GM19395 (cell line): ENCODE results near the gene FGF12.

Experiments
- ATAC-seq: cut with Tn5 transposase; IDR thresholded peaks from one replicate; pipeline ENCODE4 v1.9.1; 2021; ENCODE audit warnings: mild to moderate bottlenecking, moderate library complexity; ENCODE audit not compliant: unreplicated experiment

FGF12 gene

GRCh38 chr3:192275741-192276355 lies 451.5 kb downstream of the FGF12 start:
- no peak for ATAC-seq

GRCh38 chr3:192273697-192274010 lies 453.7 kb downstream of the FGF12 start:
- no peak for ATAC-seq

DNA sequence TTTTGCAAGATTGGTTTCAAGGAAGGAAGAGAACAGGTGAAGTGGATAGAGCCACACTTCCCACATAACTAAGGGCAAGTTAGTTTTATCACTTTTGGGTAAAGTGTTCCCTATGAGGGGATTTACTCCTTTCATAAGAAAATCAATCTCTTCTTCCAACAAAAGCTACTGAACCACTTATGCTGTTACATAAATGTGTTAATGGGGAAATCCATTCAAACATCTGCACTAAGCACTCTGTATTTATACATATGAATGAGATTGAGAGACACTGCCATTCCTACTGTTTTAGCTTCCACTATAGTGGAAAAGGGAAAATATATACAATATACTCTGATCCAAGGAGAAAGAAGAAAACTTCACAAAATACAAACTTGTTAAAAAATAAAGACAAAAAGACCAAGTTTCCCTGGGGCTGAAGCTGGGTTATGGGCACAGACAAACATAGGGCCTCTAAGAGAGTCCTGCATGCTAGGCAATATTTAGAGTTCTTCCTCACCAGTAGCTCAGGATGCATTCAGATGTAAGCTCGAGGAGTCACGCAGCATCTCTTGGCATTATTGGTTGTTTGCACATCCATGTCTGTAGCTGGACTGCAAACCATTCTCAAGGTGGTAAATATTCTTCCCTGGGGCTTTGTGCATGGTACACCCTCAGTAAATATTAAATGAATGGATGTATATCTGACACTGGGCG lies 454.2 kb downstream of the FGF12 start:
- ATAC-seq = no peak

DNA sequence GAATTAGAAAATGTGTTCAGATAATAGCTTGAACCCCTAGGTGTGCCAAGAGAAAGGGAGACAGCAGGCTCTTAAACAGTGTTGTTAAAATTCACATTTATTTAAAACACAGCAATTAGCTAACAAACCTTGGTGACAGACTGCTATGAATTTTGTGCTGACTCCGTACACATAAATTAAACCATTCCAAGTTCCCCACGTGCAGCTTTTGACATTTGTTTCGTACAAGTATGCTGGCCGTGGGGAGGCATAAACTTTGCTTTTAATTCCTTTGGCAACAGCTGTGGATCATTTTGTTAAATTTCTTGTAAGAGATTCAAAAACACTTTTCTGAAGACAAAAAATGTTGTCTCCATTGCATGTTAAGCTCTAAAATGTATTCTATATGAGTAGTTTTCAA lies 465.3 kb downstream of the FGF12 start:
- ATAC-seq = no peak

GRCh38 chr3:192261135-192261534 lies 466.2 kb downstream of the FGF12 start:
- ATAC-seq = no peak

GRCh38 chr3:192260116-192261010 lies 467.0 kb downstream of the FGF12 start:
- ATAC-seq = no peak

GRCh38 chr3:192259661-192260060 lies 467.7 kb downstream of the FGF12 start:
- no peak for ATAC-seq

GRCh38 chr3:192258721-192259120 lies 468.6 kb downstream of the FGF12 start:
- no peak for ATAC-seq

GRCh38 chr3:192255839-192256238 lies 471.5 kb downstream of the FGF12 start:
- no peak for ATAC-seq

- ATAC-seq = no peak
Measured at GRCh38 chr3:192253138-192253887, 474.0 kb downstream of the FGF12 start.

GRCh38 chr3:192249516-192249915 lies 477.8 kb downstream of the FGF12 start:
- ATAC-seq = no peak

GRCh38 chr3:192246847-192247559 lies 480.3 kb downstream of the FGF12 start:
- ATAC-seq = no peak

- ATAC-seq = no peak
Measured at GRCh38 chr3:192244591-192244990, 482.8 kb downstream of the FGF12 start.

DNA sequence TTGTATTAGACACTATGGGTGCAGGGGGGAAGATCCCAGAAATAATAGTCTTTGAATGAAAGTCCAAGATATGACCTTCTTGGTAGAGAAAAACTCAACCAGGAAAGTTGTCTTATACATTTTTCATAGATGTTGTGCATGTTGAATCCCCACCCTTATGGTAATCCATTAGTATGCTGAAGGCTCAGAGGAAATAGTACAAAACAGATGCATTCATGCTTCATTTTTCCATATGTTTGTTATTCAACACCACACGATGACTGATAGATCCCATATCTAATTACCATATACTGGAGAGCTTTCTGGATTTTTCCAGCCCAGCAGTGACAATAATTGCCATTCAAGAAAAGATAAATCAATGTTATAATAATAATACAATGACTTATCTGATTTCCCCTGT lies 487.4 kb downstream of the FGF12 start:
- ATAC-seq = no peak

GRCh38 chr3:192237992-192238608 lies 489.2 kb downstream of the FGF12 start:
- ATAC-seq = no peak

DNA sequence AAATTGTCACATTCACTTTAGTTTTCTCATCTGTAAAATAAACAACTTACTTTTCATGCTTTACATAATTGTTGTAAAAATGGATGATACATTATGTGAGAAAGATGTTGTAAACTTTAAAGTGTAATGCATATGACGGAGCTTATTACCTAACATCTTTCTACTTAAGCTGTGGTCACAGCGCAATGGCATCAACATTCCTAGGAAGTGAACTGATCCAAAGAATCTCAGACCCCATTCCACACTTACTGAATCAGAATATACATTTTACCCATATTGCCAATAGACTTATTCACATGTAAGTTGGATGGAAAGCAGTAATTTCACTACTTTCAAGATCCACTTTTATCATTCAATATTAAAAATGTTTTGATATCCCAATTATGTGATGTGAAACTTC lies 497.5 kb downstream of the FGF12 start:
- ATAC-seq = no peak

DNA sequence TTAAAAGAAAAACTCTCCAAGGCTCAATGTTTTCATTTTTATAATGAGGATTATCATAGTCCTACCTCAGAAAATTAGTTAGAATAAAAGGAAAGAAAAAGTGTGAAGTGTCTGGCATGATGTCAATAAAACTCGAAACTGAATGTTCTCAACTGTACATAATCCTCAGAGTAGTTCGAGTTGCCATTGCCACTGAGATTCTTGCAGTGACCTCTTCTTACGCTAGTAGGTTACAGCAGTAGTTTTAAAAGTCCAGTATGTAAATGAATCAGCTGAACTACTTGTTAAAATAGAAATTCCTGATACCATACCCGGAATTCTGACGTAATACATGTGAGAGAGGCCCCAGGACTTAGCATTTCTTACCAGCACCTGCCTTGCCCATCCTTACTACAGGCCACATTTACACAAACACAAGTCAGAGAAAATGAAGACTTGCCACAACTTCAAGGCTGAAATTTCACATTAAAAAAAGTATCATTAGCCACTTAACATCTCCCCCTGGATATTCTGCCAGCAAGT lies 502.6 kb downstream of the FGF12 start:
- ATAC-seq = no peak

DNA sequence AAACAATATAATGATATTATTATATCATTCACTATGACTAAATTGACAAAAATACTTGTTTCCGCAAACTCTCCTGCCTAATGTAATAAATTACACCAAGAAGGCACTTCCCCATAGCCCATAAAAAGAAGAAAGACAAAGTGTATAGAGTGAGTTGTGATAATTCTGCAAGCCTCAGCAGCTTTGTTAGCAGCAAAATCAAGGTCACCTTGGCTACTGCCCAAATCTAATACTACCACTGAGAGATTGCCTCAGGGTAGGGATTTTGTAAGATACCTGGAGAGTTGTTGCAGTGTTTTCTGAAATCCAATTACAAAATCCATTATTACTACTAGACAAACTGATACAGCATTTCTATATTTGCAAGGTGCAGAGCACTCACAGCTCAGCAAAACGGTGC lies 503.5 kb downstream of the FGF12 start:
- ATAC-seq = no peak

- no peak for ATAC-seq
Measured at GRCh38 chr3:192220915-192221314, 506.4 kb downstream of the FGF12 start.

GRCh38 chr3:192219926-192220325 lies 507.4 kb downstream of the FGF12 start:
- no peak for ATAC-seq
